Measurements from ENCODE around the gene SLC5A7. TPM values are rescaled to one million over a fixed set of nuclear protein-coding genes. Genes with fewer than 3 reads are reported as not detected.

The SLC5A7 gene
- total and polyA plus RNA-seq, 7 donors = 0.09 TPM; not detected in 6

DNA sequence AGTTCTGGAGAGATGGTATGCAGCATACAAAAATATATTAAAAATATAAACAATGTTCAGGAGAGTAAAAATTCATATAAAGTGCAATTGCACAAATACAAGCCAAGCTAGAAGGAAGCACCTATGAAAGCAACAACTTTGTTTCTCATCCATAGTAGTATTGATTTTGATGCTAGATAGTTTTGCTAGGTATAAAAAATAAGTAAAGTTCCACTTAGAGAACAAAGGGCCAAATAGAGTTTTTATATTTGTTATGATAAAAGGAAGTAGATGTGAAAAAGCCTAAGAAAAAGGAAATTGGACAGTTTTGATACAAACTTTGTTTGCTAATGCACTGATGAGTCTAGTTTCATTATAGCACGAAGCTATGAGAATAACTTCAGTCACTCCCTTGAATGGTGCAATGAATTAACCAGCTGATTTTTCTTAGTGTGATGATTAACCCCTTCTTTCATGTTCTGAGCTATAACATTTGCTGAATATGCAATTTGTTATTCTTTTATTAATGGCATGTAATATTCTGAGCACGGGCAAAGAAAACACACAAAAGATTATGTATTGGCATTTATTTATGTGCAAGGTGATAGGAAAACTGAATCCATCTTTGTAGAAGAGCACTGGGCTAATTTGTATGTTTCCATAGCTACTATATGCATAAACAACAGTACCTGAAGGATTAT is 24.7 kb downstream of the SLC5A7 start:
- ATAC-seq (no peak), DNase-seq (no peak)
- TF ChIP-seq, protein P1, sequence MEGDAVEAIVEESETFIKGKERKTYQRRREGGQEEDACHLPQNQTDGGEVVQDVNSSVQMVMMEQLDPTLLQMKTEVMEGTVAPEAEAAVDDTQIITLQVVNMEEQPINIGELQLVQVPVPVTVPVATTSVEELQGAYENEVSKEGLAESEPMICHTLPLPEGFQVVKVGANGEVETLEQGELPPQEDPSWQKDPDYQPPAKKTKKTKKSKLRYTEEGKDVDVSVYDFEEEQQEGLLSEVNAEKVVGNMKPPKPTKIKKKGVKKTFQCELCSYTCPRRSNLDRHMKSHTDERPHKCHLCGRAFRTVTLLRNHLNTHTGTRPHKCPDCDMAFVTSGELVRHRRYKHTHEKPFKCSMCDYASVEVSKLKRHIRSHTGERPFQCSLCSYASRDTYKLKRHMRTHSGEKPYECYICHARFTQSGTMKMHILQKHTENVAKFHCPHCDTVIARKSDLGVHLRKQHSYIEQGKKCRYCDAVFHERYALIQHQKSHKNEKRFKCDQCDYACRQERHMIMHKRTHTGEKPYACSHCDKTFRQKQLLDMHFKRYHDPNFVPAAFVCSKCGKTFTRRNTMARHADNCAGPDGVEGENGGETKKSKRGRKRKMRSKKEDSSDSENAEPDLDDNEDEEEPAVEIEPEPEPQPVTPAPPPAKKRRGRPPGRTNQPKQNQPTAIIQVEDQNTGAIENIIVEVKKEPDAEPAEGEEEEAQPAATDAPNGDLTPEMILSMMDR (IDR thresholded peaks at IDR 0.05) = no peak
- whole genome bisulfite sequencing, 3 donors = 77 to 81% (median 80%) methylated on average over 2 of the region's 2 CpGs
- Histone ChIP-seq H3K36me3 (ENCODE audit: insufficient read depth in 1 of 2, low read depth in 1 of 2) (no peaks in the 10 kb centered on the region), H3K4me1 (no peaks in the 10 kb centered on the region), H3K27ac (no peak overlapping the region), H3K4me3 (no peak overlapping the region), H3K27me3 (ENCODE audit: insufficient read depth in 3 of 3, low read length in 2 of 3) (no peaks in the 10 kb centered on the region), H3K9me3 (peaks cover 13% of the 10 kb centered on the region)
- intact Hi-C loops (cut with DNase I) = no loop called here

DNA sequence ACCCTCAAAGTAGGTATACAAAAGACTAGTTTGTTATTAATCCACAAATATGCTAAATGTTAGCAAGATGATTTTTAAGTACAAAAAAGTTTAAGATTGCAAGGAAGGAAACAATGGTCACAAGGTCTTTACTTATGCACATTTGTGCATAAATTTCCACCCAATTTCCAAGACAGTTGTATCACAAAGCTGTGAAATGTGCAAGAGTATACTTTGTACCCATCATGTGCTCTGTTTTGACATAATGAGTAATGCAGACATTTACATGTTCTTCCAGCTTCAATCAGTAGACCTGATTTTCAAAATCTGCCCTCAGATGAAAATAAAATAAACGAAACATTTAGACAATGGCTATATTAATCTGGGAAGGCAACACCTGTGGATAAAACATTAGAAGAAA is 27.0 kb downstream of the SLC5A7 start:
- 87 to 91% (median 87%) methylated on average over 1 of the region's 1 CpG for WGBS, 3 donors
- no peak for DNase-seq
- intact Hi-C loops (cut with DNase I) = no loop called here
- TF ChIP-seq, protein P1 (IDR thresholded peaks at IDR 0.05) = no peak
- Histone ChIP-seq H3K36me3 (ENCODE audit: insufficient read depth in 1 of 2, low read depth in 1 of 2) (no peaks in the 10 kb centered on the region), H3K4me1 (no peaks in the 10 kb centered on the region), H3K9me3 (peaks cover 13% of the 10 kb centered on the region), H3K4me3 (no peak overlapping the region), H3K27me3 (ENCODE audit: insufficient read depth in 3 of 3, low read length in 2 of 3) (no peaks in the 10 kb centered on the region), H3K27ac (no peak overlapping the region)
- no peak for ATAC-seq

DNA sequence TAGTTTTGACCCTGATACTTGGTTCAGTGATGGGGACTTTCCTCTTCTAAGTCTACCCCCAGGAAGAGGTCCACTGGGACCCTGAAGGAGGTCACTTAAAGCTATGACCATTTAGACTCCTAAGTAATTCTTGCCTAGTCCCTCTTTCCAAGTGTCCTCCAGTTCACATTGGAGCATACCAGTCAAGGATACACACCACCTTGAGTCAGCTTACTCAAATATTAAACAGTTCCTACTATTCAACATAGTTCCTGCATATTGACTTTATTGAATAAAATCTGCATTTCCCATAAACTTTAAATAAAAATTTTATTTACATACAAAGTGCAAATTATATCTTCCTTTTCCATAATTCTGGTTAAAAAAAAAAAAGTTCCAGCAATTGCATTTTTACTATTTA is 36.3 kb downstream of the SLC5A7 start:
- H3K27ac ChIP-seq = no peak overlapping the region
- ATAC-seq (no peak), DNase-seq (no peak)
- no peak overlapping the region for H3K4me3 ChIP-seq
- no peaks in the 10 kb centered on the region for H3K9me3 ChIP-seq
- no peaks in the 10 kb centered on the region for H3K4me1 ChIP-seq
- TF ChIP-seq, protein P1 (IDR thresholded peaks at IDR 0.05) = no peak
- H3K36me3 ChIP-seq (ENCODE audit: insufficient read depth in 1 of 2, low read depth in 1 of 2) = no peaks in the 10 kb centered on the region
- no peaks in the 10 kb centered on the region for H3K27me3 ChIP-seq (ENCODE audit: insufficient read depth in 3 of 3, low read length in 2 of 3)
- intact Hi-C loops (cut with DNase I) = no loop called here

DNA sequence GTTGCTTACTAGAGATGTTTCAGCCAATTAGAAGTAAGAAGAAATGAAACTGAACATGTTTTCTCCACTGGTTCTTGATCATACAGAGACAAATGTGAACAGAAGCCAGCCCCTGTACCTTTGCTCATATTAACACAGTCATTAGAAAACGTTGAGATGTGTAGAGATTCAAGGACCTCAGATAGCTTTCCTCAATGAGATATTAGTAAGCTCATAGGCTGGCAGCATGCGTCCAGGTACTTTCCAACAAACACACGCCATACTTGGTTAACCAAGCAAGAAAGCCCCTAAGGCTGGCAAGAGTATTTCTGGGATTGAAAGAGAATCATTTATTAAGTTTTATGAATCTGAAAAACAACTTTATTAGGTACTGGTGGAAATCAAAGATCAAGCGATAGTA is 37.5 kb downstream of the SLC5A7 start:
- H3K4me1 ChIP-seq = no peaks in the 10 kb centered on the region
- WGBS, 3 donors = 75 to 91% (median 85%) methylated on average over 4 of the region's 4 CpGs
- intact Hi-C loops (cut with DNase I) = no loop called here

More for the DNA sequence above, 37.5 kb downstream of the SLC5A7 start:
- Histone ChIP-seq H3K27ac (no peak overlapping the region), H3K4me3 (no peak overlapping the region), H3K27me3 (ENCODE audit: insufficient read depth in 3 of 3, low read length in 2 of 3) (no peaks in the 10 kb centered on the region), H3K9me3 (no peaks in the 10 kb centered on the region), H3K36me3 (ENCODE audit: insufficient read depth in 1 of 2, low read depth in 1 of 2) (no peaks in the 10 kb centered on the region)
- ATAC-seq (no peak), DNase-seq (no peak)
- TF ChIP-seq, protein P1 (IDR thresholded peaks at IDR 0.05) = no peak

Data from psoas muscle (tissue), 8 donors.